ENCODE results near the gene C15orf62.

DNA sequence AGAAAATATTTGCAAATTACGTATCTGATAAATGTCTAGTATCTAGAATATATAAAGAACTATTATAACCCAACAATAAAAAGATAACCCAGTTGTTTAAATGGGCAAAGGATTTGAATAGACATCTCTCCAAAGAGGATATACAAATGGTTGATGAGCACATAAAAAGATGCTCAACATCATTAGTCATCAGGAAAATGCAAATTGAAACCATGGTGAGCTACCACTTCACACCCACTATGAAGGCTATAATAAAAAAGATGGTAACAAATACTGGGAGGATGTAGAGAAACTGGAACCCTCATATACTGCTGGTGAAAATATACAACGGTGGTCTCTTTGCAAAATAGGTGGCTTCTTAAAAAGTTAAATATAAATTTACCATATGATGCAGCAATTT, 46.8 kb upstream of the C15orf62 start:
- TF ChIP-seq EGR1 (IDR thresholded peaks at IDR 0.05) = no peak
- TF ChIP-seq, protein P1, sequence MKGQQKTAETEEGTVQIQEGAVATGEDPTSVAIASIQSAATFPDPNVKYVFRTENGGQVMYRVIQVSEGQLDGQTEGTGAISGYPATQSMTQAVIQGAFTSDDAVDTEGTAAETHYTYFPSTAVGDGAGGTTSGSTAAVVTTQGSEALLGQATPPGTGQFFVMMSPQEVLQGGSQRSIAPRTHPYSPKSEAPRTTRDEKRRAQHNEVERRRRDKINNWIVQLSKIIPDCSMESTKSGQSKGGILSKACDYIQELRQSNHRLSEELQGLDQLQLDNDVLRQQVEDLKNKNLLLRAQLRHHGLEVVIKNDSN (IDR thresholded peaks at IDR 0.05) = no peak
- no peak for TF ChIP-seq TAF1 (IDR thresholded peaks at IDR 0.05; ENCODE audit: low read depth)
- TF ChIP-seq YY1 (IDR thresholded peaks at IDR 0.05; ENCODE audit: low read depth) = no peak
- no peak for TF ChIP-seq CREB1 (IDR thresholded peaks at IDR 0.05; ENCODE audit: low read depth)
- TF ChIP-seq ZBTB7A (IDR thresholded peaks at IDR 0.05; ENCODE audit: low read depth) = no peak
- no peak for TF ChIP-seq RAD21 (IDR thresholded peaks at IDR 0.05; ENCODE audit: low read depth)
- TF ChIP-seq, protein P2, sequence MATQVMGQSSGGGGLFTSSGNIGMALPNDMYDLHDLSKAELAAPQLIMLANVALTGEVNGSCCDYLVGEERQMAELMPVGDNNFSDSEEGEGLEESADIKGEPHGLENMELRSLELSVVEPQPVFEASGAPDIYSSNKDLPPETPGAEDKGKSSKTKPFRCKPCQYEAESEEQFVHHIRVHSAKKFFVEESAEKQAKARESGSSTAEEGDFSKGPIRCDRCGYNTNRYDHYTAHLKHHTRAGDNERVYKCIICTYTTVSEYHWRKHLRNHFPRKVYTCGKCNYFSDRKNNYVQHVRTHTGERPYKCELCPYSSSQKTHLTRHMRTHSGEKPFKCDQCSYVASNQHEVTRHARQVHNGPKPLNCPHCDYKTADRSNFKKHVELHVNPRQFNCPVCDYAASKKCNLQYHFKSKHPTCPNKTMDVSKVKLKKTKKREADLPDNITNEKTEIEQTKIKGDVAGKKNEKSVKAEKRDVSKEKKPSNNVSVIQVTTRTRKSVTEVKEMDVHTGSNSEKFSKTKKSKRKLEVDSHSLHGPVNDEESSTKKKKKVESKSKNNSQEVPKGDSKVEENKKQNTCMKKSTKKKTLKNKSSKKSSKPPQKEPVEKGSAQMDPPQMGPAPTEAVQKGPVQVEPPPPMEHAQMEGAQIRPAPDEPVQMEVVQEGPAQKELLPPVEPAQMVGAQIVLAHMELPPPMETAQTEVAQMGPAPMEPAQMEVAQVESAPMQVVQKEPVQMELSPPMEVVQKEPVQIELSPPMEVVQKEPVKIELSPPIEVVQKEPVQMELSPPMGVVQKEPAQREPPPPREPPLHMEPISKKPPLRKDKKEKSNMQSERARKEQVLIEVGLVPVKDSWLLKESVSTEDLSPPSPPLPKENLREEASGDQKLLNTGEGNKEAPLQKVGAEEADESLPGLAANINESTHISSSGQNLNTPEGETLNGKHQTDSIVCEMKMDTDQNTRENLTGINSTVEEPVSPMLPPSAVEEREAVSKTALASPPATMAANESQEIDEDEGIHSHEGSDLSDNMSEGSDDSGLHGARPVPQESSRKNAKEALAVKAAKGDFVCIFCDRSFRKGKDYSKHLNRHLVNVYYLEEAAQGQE (IDR thresholded peaks at IDR 0.05; ENCODE audit: low read depth) = no peak
- no peak for TF ChIP-seq EP300 (IDR thresholded peaks at IDR 0.05; ENCODE audit: borderline replicate concordance)
- TF ChIP-seq CEBPB (IDR thresholded peaks at IDR 0.05) = no peak
- TF ChIP-seq NFIC (IDR thresholded peaks at IDR 0.05) = no peak
- TF ChIP-seq, protein P3, sequence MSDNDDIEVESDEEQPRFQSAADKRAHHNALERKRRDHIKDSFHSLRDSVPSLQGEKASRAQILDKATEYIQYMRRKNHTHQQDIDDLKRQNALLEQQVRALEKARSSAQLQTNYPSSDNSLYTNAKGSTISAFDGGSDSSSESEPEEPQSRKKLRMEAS (IDR thresholded peaks at IDR 0.05) = no peak
- TF ChIP-seq TCF12 (IDR thresholded peaks at IDR 0.05; ENCODE audit: low read depth) = no peak

Data from Ishikawa (cell line).